GM19324 (cell line): ENCODE results near the gene EPS8L3.

Source experiments
- ATAC-seq: cut with Tn5 transposase; IDR thresholded peaks from one replicate; pipeline ENCODE4 v1.9.1; 2021; ENCODE audit warnings: mild to moderate bottlenecking, moderate library complexity; ENCODE audit not compliant: unreplicated experiment, low FRiP score

EPS8L3 gene

GRCh38 chr1:109794319-109795132 lies 30.8 kb upstream of the EPS8L3 start:
- no peak for ATAC-seq

- no peak for ATAC-seq
Observed at GRCh38 chr1:109793486-109794318, 30.0 kb upstream of the EPS8L3 start.

DNA sequence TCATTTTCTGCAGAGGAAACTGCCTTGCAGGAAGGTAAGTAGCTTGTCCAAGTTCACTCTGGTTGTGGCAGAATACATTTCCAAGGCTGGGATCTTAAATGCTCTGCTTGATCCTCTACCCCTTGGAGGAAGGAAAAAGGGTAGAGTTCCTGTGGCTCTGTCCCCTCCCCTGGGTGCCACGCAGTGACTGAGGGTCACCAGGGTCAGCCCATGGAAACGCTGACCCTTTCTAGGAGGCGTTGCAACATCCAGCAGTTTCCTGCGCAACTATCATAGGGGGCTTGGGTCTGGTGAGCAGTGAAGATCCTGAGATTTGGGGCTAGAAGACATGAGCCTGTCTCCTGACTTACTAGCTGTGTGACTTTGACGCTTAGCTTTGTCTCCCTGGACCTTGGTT lies 29.4 kb upstream of the EPS8L3 start:
- no peak for ATAC-seq

DNA sequence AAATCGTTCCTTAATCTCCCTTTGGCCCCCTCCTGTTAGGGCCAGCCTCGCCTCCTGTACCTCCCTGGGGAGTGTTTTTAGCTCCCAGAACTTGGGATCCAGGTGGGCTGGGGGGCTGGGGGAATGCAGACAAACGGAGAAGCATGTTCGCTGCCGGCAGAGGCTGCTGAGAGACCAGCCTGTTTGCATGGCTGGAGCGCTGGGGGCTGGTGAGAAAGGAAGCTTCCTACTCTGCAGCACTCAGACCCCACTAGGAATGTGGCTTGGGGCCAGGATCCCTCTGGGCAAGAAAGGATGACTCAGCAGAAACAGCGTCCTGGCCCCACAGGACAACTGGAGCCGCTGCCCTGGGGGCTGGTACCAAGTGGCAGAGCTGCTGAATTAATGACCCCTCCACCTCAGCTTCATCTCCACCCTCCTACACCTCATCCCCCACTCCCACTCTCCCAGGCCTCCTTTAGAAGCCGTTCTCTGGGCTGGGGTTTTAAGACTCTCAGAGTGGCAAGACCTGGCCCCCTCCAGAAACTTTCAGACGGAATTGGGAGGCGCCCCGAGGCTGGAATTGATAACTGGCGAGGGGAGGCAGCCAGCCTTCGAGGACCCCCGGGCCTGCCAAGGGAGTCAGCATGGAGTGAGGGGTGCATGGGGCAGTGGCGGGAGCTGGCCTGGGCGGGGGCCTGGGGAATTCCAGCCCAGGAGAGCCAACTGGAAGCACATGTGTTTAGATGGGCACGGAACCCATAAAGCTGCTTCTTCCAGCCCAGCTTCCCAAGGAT lies 28.5 kb upstream of the EPS8L3 start:
- ATAC-seq = no peak

- ATAC-seq = no peak
Observed at GRCh38 chr1:109791495-109792043, 27.8 kb upstream of the EPS8L3 start.

DNA sequence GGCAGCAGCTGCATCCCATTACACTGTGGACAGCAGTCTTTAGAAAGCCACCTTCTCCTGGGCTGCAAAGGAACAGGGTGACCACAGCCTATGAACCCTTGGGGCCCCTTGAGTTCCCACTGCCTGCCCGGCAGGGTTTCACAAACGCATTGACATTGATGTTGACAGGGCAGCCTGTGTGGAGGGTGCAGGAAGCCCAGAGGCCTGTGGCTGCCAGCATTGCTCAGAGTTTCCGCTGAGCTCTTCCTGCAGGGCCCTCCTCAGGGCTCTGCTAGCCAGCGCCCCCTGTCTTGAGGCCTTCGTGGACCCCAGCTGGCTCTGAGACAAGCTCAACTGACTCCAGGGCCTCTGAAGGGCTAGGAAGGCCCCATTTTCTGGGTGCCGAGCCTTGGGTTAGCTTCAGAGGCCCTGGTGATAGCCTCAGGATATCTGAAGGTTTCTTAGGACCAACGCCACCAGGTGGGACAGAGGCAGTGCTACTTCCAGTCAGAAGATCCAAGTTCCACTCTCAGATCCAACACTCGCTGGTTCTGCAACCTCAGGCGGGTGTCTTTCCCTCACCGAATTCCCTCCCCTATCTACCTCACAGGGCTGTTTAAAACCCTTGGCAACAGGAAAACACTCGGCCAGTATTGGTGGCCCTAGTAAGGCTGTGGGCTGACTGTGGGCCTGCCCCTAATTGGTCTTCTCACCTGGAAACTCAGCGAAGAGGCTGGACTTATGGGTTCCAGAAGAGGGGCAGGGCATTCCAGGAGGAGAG lies 27.2 kb upstream of the EPS8L3 start:
- no peak for ATAC-seq

- ATAC-seq = no peak
Observed at GRCh38 chr1:109790329-109790728, 26.6 kb upstream of the EPS8L3 start.

DNA sequence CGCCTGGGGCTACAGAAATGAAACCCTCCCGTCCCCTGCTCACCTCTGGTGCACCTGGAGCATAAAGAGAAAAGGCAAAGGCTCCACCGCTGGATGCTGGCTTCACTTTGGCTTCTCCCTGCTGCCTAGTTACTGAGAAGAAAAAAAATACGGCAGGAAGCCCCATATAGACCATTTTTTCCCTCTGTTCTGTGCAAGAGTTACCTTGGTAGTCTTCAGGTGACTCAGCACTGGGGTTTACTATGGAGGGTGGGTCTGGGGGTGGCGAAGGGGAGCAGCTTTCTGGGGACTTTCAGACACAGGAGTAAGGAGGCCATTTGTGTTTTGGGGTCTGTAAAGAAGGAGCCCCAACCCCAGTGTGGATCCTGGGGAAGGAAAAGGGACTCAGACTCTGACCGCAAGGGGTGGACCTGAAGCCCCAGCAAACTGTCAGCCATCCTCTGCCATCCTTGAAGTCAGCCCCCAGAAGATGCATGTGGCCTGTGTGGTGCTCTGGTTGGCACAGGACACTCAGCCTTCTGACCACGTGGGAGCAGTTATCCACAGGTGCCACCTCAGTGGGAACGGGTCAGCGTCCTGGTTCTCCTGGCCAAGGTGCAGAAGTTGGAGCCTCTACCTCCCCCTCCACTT lies 25.9 kb upstream of the EPS8L3 start:
- ATAC-seq = no peak

DNA sequence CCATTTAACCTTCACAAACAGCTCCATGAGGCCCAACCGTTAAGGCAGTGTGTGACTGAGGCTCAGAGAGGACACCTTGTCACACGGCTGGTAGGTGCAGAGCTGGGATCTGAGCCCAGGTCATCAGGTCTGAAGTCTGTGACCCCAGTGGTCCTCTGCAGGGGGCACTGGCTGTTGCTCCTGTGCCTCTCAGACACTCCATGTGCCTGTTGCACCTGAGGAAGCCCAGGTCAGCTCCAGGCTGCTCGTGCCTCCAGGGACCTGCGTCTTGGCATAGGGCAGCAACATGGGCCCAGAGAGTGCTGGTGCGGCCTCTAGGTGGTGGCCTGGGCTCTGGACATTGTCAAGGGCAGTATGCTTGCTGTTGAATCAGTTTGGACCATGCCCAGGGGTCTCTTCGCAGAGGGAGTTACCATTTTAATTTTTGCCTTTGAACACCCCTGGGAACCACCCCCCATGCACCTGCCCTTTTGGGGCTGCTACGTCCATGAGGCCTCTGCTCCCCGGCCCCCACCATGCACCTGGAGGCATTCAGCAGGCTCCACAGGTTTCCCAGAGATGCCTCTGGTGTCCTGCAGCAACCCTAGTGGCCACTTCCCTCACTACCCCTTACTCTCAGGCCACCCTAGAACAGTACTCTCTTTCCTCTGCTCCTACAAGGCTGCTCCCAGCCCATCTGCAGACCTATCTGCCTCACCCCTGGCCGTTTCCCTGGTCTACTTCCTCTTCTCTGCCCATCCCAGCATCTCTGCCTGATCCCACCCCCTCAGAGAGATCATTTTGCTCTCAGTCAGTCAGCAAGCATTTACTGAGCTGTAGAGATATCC lies 25.2 kb upstream of the EPS8L3 start:
- ATAC-seq = no peak

DNA sequence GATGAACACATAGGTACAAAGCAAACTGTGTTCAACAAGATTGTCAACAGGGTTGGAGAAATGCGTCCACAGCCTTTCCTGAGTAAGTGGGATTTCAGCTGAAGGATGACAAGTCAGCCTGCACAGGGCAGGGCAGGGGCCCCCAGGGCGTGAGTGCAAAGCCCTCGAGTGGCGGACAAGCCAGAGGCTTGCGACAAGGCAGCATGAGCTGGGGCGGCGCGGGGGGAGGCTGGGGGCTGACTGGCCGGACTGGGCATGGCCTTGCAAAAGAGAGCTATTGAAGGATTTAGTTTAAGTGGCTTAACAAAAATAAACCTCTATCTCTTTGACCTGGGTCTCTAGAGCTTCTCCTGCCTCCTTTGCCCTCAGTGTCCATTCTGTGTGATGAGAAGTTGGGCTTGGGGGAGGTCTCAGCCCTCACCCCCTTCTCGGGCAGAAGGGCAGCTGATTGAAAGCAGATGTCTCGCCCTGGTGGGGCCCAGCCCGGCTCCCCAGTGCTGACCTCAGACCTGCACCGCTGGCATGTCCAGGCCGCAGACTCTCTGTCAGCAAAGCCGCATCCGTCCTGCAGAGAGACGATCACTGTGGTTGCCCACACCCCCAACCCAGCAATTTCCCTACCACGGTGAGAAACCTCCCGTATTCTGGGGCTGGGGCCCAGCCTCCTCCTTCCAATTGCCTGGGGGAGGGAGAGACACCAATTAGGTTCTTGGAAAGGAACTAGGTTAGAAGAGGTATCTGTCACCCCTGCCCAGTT lies 24.3 kb upstream of the EPS8L3 start:
- no peak for ATAC-seq

DNA sequence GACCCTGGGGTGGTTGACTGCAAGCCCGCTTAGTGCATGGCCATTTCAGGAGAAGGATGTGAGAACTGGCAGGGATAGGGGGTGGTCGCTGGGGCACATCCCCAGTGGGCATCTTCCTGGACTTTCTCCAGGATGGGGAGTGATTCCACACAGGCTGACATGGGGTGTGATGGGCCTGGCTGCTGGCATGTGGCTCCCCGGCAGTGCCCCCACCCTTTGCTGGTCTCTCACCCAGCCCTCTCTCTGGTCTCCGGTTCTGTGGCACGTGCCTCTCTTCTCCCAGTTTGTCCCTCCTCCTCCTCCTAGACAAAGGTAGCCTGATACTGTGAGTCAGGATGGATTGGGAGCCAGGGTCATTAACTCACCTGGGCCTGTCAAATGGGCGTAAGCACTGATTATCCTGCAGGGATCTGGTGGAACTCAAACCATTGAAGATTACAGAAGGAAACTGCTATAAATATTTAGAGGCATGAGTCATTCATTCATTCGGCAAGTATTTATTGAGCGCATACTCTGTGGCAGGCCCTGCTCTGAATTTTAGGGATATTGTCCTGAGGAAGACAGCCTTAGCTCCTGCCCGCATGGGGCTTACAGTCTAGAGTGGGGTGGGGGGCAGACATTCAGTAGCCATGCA lies 23.6 kb upstream of the EPS8L3 start:
- ATAC-seq = no peak

DNA sequence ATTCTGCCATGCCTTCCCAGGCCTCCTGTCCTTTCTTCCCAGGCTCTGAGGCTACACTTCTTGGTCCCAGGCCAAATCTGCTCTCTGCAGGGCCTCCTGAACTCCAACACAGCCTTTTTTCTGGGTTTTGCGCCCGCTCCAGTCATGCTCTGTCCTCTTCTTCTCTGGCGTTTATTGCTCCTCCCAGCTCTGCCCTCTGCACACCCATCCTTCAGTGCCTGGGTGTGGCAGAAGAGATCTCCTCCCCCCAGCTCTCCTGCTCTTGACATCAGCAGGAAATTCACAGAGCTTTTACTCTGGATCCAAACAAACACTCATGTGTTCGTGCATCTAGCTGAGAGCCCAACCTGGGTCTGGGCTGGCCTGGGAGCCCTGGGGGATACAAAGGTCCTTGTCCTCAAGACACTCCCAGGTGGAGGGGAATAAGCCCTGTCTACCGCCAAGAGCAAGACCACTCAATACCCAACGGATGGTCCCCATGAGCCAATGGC lies 22.9 kb upstream of the EPS8L3 start:
- no peak for ATAC-seq

DNA sequence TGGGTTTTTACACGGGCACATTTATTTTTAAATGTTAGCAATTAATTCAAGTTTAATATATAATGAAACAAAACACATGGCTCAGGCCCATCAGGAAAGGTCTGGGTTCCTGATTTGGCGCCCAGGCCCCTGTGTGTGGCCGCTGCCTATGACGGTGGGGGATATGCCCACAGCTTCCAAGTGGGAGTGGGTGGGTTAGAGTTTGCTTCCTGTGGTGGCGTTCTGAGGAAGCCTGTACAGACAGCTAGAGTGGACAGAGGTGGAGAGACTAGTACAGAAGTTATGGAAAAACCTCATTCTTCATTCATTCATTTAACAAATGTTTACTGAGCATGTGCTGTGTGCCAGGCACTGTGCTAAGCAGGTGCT lies 22.4 kb upstream of the EPS8L3 start:
- no peak for ATAC-seq

DNA sequence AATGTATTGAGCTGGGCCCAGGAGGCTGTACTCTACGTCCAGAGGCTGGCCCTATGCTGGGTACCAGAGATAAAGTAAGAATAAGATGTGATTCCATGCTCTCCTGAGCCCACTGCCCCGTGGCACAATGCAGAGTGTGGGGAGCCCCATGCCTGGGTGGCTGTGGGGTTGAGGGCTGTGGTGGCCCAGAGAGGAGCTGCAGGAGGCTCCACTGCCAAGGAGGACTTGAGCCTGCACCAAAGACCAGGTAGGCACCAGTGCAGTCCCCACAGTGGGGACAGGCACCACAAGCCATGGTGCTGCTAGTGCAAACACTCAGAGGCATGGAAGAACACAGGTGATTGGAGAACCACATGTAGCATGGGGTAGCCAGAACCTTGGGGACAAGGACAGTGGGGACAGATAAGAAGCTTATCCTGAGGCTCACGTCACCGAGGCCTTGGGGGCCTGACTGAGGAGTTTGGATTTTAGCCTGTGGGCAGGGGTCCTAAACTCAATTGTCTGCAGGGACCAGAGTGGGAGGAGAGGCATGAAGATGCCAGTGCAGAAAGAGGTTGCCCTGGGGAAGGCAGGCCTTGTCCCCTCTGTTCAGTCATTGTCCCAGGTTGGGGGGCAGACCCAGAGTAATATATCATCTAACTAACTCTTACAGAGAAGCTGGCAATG lies 21.9 kb upstream of the EPS8L3 start:
- no peak for ATAC-seq

- no peak for ATAC-seq
Observed at GRCh38 chr1:109784551-109785252, 21.0 kb upstream of the EPS8L3 start.

DNA sequence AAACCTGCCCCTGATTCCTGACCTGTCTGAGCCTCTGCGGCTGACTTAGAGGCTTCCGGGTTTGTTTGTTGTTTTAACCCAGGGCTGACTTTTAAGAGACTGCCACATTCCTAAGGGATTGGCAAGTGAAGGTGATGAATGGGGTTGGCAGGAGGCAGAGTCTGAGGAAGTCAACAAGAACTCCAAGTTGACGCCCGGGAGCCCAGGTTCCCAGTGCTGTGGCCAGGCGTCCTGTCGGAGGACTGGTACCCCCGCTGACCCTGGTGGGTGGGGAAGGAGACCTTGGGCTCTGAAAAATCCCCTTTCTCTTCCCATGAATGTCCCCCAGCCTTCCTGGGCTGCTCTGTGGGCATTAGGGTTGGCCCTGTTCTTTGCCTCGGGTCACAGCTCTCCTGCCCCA lies 19.7 kb upstream of the EPS8L3 start:
- ATAC-seq = no peak
